Immature natural killer cell (primary cell): ENCODE measurements around the gene ZNF254. TPM values are rescaled to one million over a fixed set of nuclear protein-coding genes. Genes with fewer than 3 reads are reported as not detected.
"Not testable (repeated sequence)": the region's sequence is repeated elsewhere in the genome, so short reads cannot be mapped to it uniquely, and the experiment has no call there.

Experiments
- DNase-seq, 3 donors: peaks; one replicate each; pipeline ENCODE4 v3.0.0; 2022; ENCODE audit warnings: mixed read lengths in 1 of 3
- H3K27ac Mint-ChIP-seq, 6 donors: one replicate each; pipeline ENCODE4 v1.8.0; 2020; ENCODE audit warnings: mixed read lengths in 6 of 6, mild to moderate bottlenecking in 5 of 6, inconsistent platforms in 4 of 6, moderate library complexity in 3 of 6
- H3K27me3 Mint-ChIP-seq, 3 donors: one replicate each; pipeline ENCODE4 v1.8.0; 2020 to 2021; ENCODE audit warnings: low read depth in 3 of 3, mild to moderate bottlenecking in 3 of 3, mixed read lengths in 3 of 3, moderate library complexity in 3 of 3, inconsistent platforms in 1 of 3
- H3K36me3 Mint-ChIP-seq, 3 donors: one replicate each; pipeline ENCODE4 v1.8.0; 2020; ENCODE audit warnings: mixed read lengths in 3 of 3, inconsistent platforms in 2 of 3, mild to moderate bottlenecking in 2 of 3
- H3K4me1 Mint-ChIP-seq, 2 donors: one replicate each; pipeline ENCODE4 v1.8.0; 2020; ENCODE audit warnings: inconsistent platforms in 2 of 2, mild to moderate bottlenecking in 2 of 2, mixed read lengths in 2 of 2, moderate library complexity in 1 of 2
- H3K4me3 Mint-ChIP-seq, 5 donors: one replicate each; pipeline ENCODE4 v1.8.0; 2020; ENCODE audit warnings: mild to moderate bottlenecking in 5 of 5, mixed read lengths in 5 of 5, inconsistent platforms in 3 of 5, moderate library complexity in 3 of 5
- H3K9me3 Mint-ChIP-seq, 6 donors: one replicate each; pipeline ENCODE4 v1.8.0; 2020; ENCODE audit warnings: mild to moderate bottlenecking in 6 of 6, mixed read lengths in 6 of 6, inconsistent platforms in 4 of 6, moderate library complexity in 3 of 6
- polyA plus RNA-seq, 3 donors: library from polyadenylated mRNA; unstranded; fragments of 300-500 nt; fragmentation: Illumina TruSeq; gene quantifications; one replicate each; pipeline ENCODE4 v1.2.3, GENCODE V29; 2021

ZNF254 gene
- 1 to 10 TPM; 4.4 to 6.9 (median 5.7) TPM for polyA plus RNA-seq

GRCh38 chr19:24086974-24087595 is at the start of gene ZNF254:
Gene ZNF254 (plus strand): TSS chr19:24087187. CDS start chr19:24087308, 121 bp downstream.
- H3K4me3 Mint-ChIP-seq: peak within 1 kb of the TSS; percentile 96 to 98 (median 97)
- H3K4me1 Mint-ChIP-seq: peaks cover 18 to 19% of the 10 kb centered on the region in 2 donors
- H3K9me3 Mint-ChIP-seq: no peaks in the 10 kb centered on the region
- H3K36me3 Mint-ChIP-seq: peaks cover 0 to 3% (median 0%) of the 10 kb centered on the region in 3 donors
- H3K27me3 Mint-ChIP-seq: peaks cover 0 to 2% (median 1%) of the 10 kb centered on the region in 3 donors
- H3K27ac Mint-ChIP-seq: peak within 1 kb of the TSS; percentile 96 to 98 (median 97)
- peak; percentile 85 to 88 (median 88) for DNase-seq

- peaks cover 16 to 36% (median 17%) of the 10 kb centered on the region in 3 donors for H3K36me3 Mint-ChIP-seq
- peak overlapping the region in 1 of 6 donors; percentile 16 for H3K27ac Mint-ChIP-seq
- peaks cover 28 to 58% of the 10 kb centered on the region in 2 donors for H3K4me1 Mint-ChIP-seq
- DNase-seq: no peak
- no peaks in the 10 kb centered on the region for H3K27me3 Mint-ChIP-seq
- H3K9me3 Mint-ChIP-seq: peaks cover 0 to 2% (median 0%) of the 10 kb centered on the region in 6 donors
- no peak overlapping the region for H3K4me3 Mint-ChIP-seq
Observed at GRCh38 chr19:24040621-24041020, 46.4 kb upstream of the ZNF254 start.

- DNase-seq, H3K27me3 Mint-ChIP-seq, H3K9me3 Mint-ChIP-seq, H3K27ac Mint-ChIP-seq, H3K4me3 Mint-ChIP-seq: not testable (repeated sequence)
- Mint-ChIP-seq H3K4me1 (peaks cover 23 to 51% of the 10 kb centered on the region in 2 donors), H3K36me3 (peaks cover 17 to 38% (median 18%) of the 10 kb centered on the region in 3 donors)
Observed at GRCh38 chr19:24041326-24041725, 45.7 kb upstream of the ZNF254 start.

- no peak for DNase-seq
- Mint-ChIP-seq H3K4me3 (no peak overlapping the region), H3K27me3 (peaks cover 0 to 1% (median 0%) of the 10 kb centered on the region in 3 donors), H3K27ac (peak overlapping the region in 3 of 6 donors; percentile 29 to 69 (median 45)), H3K9me3 (peaks cover 0 to 2% (median 0%) of the 10 kb centered on the region in 6 donors), H3K36me3 (peaks cover 46 to 58% (median 48%) of the 10 kb centered on the region in 3 donors), H3K4me1 (peaks cover 5 to 22% of the 10 kb centered on the region in 2 donors)
Observed at GRCh38 chr19:24046550-24046949, 40.4 kb upstream of the ZNF254 start.

- H3K27ac Mint-ChIP-seq: peak overlapping the region in 1 of 6 donors; percentile 20
- peaks cover 2 to 9% of the 10 kb centered on the region in 2 donors for H3K4me1 Mint-ChIP-seq
- H3K36me3 Mint-ChIP-seq: peaks cover 43 to 64% (median 50%) of the 10 kb centered on the region in 3 donors
- peaks cover 0 to 1% (median 0%) of the 10 kb centered on the region in 3 donors for H3K27me3 Mint-ChIP-seq
- H3K9me3 Mint-ChIP-seq: no peaks in the 10 kb centered on the region
- no peak overlapping the region for H3K4me3 Mint-ChIP-seq
- no peak for DNase-seq
Observed at GRCh38 chr19:24048261-24048660, 38.7 kb upstream of the ZNF254 start.

- Mint-ChIP-seq H3K4me1 (peaks cover 2 to 8% of the 10 kb centered on the region in 2 donors), H3K36me3 (peaks cover 43 to 64% (median 60%) of the 10 kb centered on the region in 3 donors), H3K27me3 (peaks cover 0 to 1% (median 0%) of the 10 kb centered on the region in 3 donors), H3K27ac (peak overlapping the region in 2 of 6 donors; percentile 24 to 57), H3K4me3 (no peak overlapping the region), H3K9me3 (no peaks in the 10 kb centered on the region)
- no peak for DNase-seq
Observed at GRCh38 chr19:24049537-24049936, 37.5 kb upstream of the ZNF254 start.

GRCh38 chr19:24051516-24051915 is 35.5 kb upstream of the ZNF254 start:
- no peak for DNase-seq
- Mint-ChIP-seq H3K27ac (peak overlapping the region in 2 of 6 donors; percentile 2 to 16), H3K36me3 (peaks cover 47 to 62% (median 54%) of the 10 kb centered on the region in 3 donors), H3K9me3 (no peaks in the 10 kb centered on the region), H3K4me1 (peaks cover 9 to 13% of the 10 kb centered on the region in 2 donors), H3K4me3 (no peak overlapping the region), H3K27me3 (peaks cover 0 to 1% (median 0%) of the 10 kb centered on the region in 3 donors)

- Mint-ChIP-seq H3K27ac (no peak overlapping the region), H3K27me3 (peaks cover 0 to 1% (median 0%) of the 10 kb centered on the region in 3 donors), H3K4me1 (peaks cover 22 to 26% of the 10 kb centered on the region in 2 donors), H3K4me3 (no peak overlapping the region), H3K36me3 (peaks cover 38 to 55% (median 43%) of the 10 kb centered on the region in 3 donors), H3K9me3 (no peaks in the 10 kb centered on the region)
- DNase-seq: no peak
Observed at GRCh38 chr19:24052811-24053210, 34.2 kb upstream of the ZNF254 start.

- Mint-ChIP-seq H3K27me3 (peaks cover 0 to under 1% (median 0%) of the 10 kb centered on the region in 3 donors), H3K4me1 (peaks cover 26 to 32% of the 10 kb centered on the region in 2 donors), H3K9me3 (no peaks in the 10 kb centered on the region), H3K27ac (peak overlapping the region in 1 of 6 donors; percentile 86), H3K4me3 (no peak overlapping the region), H3K36me3 (peaks cover 36 to 54% (median 41%) of the 10 kb centered on the region in 3 donors)
- DNase-seq: no peak
Observed at GRCh38 chr19:24053601-24054000, 33.4 kb upstream of the ZNF254 start.

- peak overlapping the region in 3 of 6 donors; percentile 37 to 86 (median 57) for H3K27ac Mint-ChIP-seq
- H3K27me3 Mint-ChIP-seq: no peaks in the 10 kb centered on the region
- H3K9me3 Mint-ChIP-seq: no peaks in the 10 kb centered on the region
- no peak overlapping the region for H3K4me3 Mint-ChIP-seq
- H3K4me1 Mint-ChIP-seq: peaks cover 30 to 39% of the 10 kb centered on the region in 2 donors
- no peak for DNase-seq
- H3K36me3 Mint-ChIP-seq: peaks cover 36 to 56% (median 37%) of the 10 kb centered on the region in 3 donors
Observed at GRCh38 chr19:24054044-24054935, 32.7 kb upstream of the ZNF254 start.

GRCh38 chr19:24055548-24055947 is 31.4 kb upstream of the ZNF254 start:
- Mint-ChIP-seq H3K4me3 (no peak overlapping the region), H3K27me3 (no peaks in the 10 kb centered on the region), H3K36me3 (peaks cover 27 to 49% (median 36%) of the 10 kb centered on the region in 3 donors), H3K4me1 (peaks cover 30 to 36% of the 10 kb centered on the region in 2 donors), H3K9me3 (no peaks in the 10 kb centered on the region), H3K27ac (peak overlapping the region in 4 of 6 donors; percentile 15 to 75 (median 28))
- DNase-seq: no peak

GRCh38 chr19:24057144-24057543 is 29.8 kb upstream of the ZNF254 start:
- Mint-ChIP-seq H3K27me3 (no peaks in the 10 kb centered on the region), H3K36me3 (peaks cover 15 to 37% (median 30%) of the 10 kb centered on the region in 3 donors), H3K4me3 (peak overlapping the region in 3 of 5 donors; percentile 38 to 62 (median 60)), H3K27ac (peak overlapping the region in 5 of 6 donors; percentile 62 to 78 (median 74)), H3K4me1 (peaks cover 28 to 36% of the 10 kb centered on the region in 2 donors), H3K9me3 (no peaks in the 10 kb centered on the region)
- no peak for DNase-seq

- Mint-ChIP-seq H3K4me3 (no peak overlapping the region), H3K27me3 (no peaks in the 10 kb centered on the region), H3K27ac (peak overlapping the region in 1 of 6 donors; percentile 18), H3K36me3 (peaks cover 15 to 24% (median 22%) of the 10 kb centered on the region in 3 donors), H3K4me1 (peaks cover 28 to 36% of the 10 kb centered on the region in 2 donors), H3K9me3 (no peaks in the 10 kb centered on the region)
- no peak for DNase-seq
Observed at GRCh38 chr19:24059563-24060295, 27.3 kb upstream of the ZNF254 start.
